Stimulated activated CD4-positive, alpha-beta T cell treated with anti-CD3 and anti-CD28 coated beads, Interleukin-1b, Interleukin-23, amount 100 ng/mL, for 24 hours (primary cell): ENCODE measurements around the gene AAMP.

Experiments
- DNase-seq, 4 experiments: peaks; one replicate each; pipeline ENCODE4 v3.0.0-alpha.2; 2020; ENCODE audit warnings: low read depth in 4 of 4, low spot score in 1 of 4

AAMP gene

GRCh38 chr2:218224186-218224585 is 45.8 kb downstream of the AAMP start:
- DNase-seq: no peak

GRCh38 chr2:218223046-218223445 is 46.9 kb downstream of the AAMP start:
- DNase-seq: no peak

- DNase-seq: no peak
These were observed 48.9 kb downstream of the AAMP start for GRCh38 chr2:218221000-218221399.

- DNase-seq: no peak
These were observed 50.0 kb downstream of the AAMP start for GRCh38 chr2:218219934-218220333.

- DNase-seq: no peak
These were observed 51.4 kb downstream of the AAMP start for GRCh38 chr2:218218268-218219185.

- peak; percentile 31 to 64 (median 47) for DNase-seq
These were observed 52.3 kb downstream of the AAMP start for GRCh38 chr2:218217360-218218267.

- peak; percentile 85 to 92 (median 89) for DNase-seq
These were observed 53.1 kb downstream of the AAMP start, which contains the start of gene ARPC2 for GRCh38 chr2:218216674-218217359. TSS of gene ARPC2 (plus strand) at chr2:218217189. CDS start at chr2:218217471, 282 bp downstream.

GRCh38 chr2:218216336-218216673 is 53.6 kb downstream of the AAMP start:
- no peak for DNase-seq
